Activated CD8-positive, alpha-beta memory T cell treated with anti-CD3 and anti-CD28 coated beads, Interleukin-2, amount 50 U/mL, for 4 hours (primary cell): ENCODE measurements around the gene CDC37L1.

Source experiments
- DNase-seq: peaks from one replicate; pipeline ENCODE4 v3.0.0-alpha.2; 2020

CDC37L1 gene

GRCh38 chr9:4669890-4670289 lies 9.5 kb upstream of the CDC37L1 start:
- no peak for DNase-seq

DNA sequence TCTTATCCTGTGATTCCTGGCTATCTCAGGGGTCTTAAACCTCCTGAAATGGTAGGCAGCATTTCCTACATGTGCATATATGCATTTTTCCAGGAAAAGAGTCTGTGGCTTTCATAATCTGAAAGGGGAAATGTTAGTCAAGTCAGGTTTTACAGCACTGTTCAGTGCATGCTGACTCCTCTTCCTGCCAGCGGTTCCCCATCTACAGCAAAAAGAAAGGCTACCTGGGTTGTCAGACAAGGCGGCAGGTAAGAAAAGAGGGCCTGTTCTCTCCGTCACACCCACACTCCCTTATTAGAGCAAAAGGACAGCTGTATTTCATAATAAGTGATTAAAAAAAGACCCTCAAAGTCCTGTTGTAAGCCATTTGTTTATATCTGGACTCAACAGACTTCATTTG lies 8.8 kb upstream of the CDC37L1 start:
- DNase-seq = no peak

- no peak for DNase-seq
Observed at GRCh38 chr9:4671737-4672136, 7.6 kb upstream of the CDC37L1 start.

DNA sequence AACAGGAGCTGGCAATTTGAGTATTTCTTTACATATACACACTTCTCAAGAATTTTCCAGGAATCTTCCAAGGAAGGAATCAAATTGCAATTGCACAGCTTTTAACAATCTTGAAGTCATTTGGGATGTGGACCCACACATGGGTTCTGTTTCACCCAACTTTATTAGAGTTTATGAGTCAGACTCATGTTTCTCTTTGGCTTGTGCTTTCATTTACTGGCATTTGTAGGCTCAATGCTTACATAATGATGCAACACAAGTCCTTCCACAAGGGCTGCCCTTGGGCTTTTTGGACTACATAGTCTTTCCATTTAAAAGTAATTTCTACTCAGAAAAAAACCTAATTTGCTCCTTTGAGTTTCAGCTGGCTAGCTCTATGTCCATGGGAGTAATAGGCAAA lies 4.6 kb upstream of the CDC37L1 start:
- DNase-seq = no peak

GRCh38 chr9:4677392-4677791 lies 2.0 kb upstream of the CDC37L1 start:
- DNase-seq = no peak

DNA sequence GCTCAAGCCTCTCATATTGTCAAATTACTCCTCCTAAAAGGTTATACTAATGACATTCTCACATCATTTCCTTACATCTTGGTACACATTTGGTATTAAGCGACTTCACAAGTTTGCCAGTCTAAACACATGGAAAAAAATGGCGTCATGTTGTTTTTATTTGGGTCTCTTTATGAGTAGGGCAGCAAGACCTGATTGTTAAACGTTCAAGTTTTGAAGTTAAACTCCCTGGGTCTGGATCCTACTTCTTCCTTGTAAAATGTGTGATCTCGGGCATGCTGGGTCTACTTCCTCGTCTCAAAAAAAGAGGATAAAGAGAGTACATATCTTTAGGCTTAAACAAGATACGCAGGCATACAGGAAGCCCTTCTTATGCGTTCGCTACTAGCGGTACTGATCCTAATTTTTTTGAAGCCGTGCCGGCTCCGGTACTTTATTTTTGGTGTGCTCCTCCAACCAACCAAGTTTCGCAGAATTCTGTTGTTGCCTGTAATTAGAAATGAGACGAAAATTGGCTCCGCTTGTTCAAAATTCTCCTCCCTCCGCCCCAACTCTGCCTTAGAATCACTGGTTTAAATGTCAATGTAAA lies 596 bp upstream of the CDC37L1 start:
- DNase-seq = peak; percentile 23

- DNase-seq = no peak
Observed at GRCh38 chr9:4680173-4680525, 780 bp downstream of the CDC37L1 start.

DNA sequence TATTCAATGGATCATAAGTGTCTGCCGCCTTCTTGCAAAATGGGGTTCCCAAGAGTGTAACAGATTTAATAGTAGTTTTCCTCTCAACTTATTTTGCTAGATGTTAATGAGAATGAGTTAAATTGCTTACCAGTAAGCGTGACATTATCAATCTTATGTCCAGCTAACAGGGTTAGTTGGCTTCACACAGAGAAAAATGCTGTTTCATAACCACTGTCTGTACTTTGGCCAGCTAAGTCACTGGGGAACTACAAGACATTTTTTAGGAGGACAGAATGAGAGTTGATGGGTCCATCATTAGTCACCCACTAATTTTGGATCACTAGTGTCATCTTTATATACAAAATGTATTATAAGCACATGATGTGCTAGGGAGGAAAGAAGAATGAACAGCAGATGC lies 1.4 kb downstream of the CDC37L1 start:
- no peak for DNase-seq

- no peak for DNase-seq
Observed at GRCh38 chr9:4684820-4685219, 5.5 kb downstream of the CDC37L1 start.

DNA sequence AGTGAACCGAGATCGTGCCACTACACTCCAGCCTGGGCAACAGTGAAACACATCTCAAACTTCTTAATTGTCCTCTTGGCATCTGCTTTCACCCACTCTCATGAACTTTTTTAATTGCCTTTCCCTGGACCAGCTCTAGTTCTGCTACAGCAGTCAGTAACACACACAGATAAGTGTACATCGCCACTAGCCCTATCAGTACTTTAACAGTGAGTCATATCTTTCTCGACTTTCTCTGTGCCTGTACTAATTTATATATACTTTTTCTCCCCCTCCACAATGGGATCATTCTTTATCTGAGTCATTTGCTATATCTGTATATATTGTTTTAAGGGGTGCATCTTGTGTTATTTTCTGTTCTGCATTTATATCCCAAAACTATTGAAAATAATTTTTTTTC lies 6.7 kb downstream of the CDC37L1 start:
- DNase-seq = no peak

DNA sequence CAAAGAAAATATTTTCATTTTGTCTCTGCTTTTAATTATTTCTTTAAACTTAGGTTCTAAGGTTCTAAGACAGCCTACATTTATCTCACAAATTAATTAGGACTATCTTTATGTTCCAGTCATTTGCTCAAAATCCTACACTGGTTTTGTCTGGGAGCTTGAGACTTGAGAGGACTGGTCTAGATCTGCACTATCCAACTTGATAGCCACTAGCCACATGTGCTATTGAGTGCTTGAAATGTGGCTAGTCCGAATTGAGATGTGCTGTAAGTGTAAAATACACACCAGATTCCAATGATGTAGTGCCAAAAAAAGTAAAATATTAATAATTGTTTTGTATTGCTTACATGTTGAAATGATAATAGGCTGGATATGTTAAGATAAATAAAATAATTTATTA lies 7.2 kb downstream of the CDC37L1 start:
- no peak for DNase-seq

DNA sequence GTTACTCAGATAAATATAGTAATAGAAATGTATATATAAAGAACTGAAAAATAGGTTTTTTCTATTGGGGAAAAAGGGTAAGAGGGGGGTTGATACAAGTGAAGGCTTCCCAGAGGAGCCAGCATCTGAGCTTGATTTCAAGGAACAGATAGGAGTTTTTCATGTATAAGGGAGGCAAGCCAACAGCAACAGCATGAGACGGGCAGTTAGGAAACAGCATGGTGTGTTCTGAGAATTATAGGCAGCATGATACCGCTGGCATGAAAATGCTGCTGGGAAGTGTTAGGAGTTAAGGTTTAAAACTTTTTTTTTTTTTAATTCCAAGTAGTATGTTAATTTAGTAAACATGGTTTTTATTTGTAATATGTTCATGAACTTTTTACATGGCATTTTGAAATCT lies 9.7 kb downstream of the CDC37L1 start:
- no peak for DNase-seq

GRCh38 chr9:4689687-4690104 lies 10.3 kb downstream of the CDC37L1 start:
- no peak for DNase-seq

- DNase-seq = no peak
Observed at GRCh38 chr9:4690144-4690543, 10.8 kb downstream of the CDC37L1 start.

DNA sequence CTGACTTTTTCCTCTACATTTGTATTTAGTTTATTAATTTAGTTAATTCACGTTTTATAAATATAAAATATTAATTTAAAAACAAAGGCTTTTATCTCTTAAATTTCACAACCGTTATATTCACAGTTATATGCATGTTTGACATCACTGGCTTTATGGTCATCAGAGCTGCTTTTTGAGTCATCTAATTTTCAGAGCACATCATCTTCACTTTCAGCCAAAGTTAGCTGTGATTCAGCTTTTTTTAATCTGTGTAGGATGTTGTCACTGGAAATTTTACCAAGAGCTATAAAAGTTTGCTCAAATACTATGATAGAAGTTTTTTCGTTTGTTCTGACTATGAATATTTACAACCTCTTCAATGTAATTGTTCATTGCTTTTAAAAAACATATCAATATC lies 12.4 kb downstream of the CDC37L1 start:
- DNase-seq = no peak

DNA sequence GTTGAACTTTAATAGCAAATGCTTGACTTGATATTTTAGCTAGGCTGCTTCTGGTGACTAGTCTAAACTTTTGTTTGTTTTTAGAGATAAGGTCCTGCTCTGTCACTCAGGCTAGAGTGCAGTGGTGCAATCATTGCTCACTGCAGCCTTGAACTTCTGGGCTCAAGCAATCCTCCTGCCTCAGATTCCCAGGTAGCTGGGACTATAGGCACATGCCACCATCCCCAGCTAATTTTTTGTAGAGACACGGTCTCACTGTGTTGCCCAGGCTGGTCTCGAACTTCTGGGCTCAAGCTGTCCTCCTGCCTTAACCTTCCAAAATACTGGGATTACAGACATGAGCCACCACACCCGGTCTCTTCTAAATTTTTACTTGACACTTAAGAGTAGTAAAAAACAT lies 20.7 kb downstream of the CDC37L1 start:
- no peak for DNase-seq

DNA sequence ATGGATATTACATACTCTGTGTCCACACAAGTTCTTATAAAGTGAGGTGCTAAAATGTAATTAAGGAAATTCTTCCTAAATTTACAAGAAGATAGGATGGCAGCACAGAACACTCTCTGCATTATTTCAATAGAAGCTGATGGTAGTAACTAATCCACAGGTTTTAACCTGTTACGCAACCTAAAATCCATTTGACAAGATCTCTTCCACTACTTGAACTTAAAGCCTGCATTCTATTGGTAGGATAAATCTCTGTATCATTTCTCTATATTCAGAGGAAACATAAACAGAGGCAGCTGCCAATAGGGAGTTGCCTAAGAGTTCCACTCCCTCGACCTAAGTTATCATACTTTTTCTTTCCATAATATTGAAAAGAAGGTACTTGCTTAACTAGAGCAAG lies 21.6 kb downstream of the CDC37L1 start:
- no peak for DNase-seq

DNA sequence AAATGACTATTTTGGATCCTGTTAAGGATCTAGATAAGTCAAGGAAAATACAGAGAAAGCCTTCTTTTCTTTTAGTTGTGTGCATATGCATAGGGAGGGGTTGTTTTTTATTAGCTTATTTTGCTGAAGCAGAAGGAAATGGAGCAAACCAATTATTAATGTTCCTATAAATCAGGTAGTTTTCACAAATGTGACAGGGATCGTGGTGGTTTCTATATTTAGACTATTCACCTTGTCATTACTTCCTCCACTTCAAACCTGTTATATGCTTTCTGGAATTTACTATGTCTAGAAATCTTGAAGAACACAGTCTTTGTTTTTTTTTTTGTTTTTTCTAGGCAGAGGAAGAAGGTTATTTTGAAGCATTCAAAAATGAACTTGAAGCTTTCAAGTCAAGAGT lies 22.2 kb downstream of the CDC37L1 start:
- DNase-seq = no peak

GRCh38 chr9:4704129-4704528 lies 24.8 kb downstream of the CDC37L1 start:
- no peak for DNase-seq

DNA sequence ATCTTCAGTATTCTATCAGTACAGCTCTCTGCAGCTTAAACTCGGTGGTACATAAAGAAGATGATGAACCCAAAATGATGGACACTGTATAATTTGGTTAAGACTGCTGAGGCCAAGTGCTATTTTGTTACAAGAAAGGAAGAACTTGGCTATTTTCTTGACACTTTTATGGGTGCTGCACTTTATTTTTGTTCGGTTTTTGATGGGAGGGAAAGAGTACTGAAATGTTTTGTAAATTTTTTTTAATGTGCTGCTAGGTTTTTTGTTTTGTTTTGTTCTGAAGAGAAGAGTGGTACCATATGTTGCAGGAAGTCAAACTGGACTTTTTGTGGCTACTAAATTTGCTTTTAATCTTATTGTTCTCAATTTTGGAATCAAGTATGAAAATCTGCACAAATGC lies 26.7 kb downstream of the CDC37L1 start:
- no peak for DNase-seq

GRCh38 chr9:4706971-4707622 lies 27.7 kb downstream of the CDC37L1 start:
- no peak for DNase-seq

GRCh38 chr9:4709380-4709779 lies 30.0 kb downstream of the CDC37L1 start:
- no peak for DNase-seq

- DNase-seq = no peak
Observed at GRCh38 chr9:4713849-4714248, 34.5 kb downstream of the CDC37L1 start.

- no peak for DNase-seq
Observed at GRCh38 chr9:4714266-4715016, 35.1 kb downstream of the CDC37L1 start.

DNA sequence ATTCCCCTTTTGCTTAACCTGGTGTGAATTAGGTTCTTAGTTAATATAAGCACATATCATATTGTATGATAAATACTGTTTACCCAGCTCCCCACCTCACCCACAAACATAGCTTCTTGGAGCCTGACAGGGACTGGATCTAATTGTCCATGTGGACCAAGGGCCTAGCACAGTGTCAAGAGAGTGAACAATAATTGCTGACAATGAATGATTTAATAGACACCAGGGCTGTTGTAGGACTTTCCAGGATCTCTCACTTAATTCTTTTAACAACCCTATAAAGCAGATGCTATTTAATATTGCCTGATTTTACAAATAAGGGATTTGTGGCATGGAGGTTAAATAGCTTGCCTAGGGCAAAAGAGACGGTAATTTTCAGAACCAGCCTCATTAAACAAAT lies 36.8 kb downstream of the CDC37L1 start:
- no peak for DNase-seq
